HFFc6 (cell line): ENCODE data around the gene PACS2. TPM values are rescaled to one million over a fixed set of nuclear protein-coding genes. Genes with fewer than 3 reads are reported as not detected.
A peak's percentile ranks its signal among the peaks of the same experiment; 100 is the strongest.
"Not testable (repeated sequence)": the region's sequence is repeated elsewhere in the genome, so short reads cannot be mapped to it uniquely, and the experiment has no call there.

Experiments
- DNase-seq: peaks from one replicate; pipeline ENCODE4 v3.0.0-alpha.2; 2018
- H3K27ac Mint-ChIP-seq: 2 replicates; pipeline ENCODE4 v1.8.0; 2020; ENCODE audit warnings: mild to moderate bottlenecking, mixed read lengths
- H3K27me3 Mint-ChIP-seq: 2 replicates; pipeline ENCODE4 v1.8.0; 2021; ENCODE audit warnings: mild to moderate bottlenecking, moderate library complexity, mixed read lengths; ENCODE audit not compliant: insufficient read depth
- H3K36me3 Mint-ChIP-seq: 2 replicates; pipeline ENCODE4 v1.8.0; 2021; ENCODE audit warnings: low read depth, mixed read lengths
- H3K4me1 Mint-ChIP-seq: 2 replicates; pipeline ENCODE4 v1.8.0; 2020; ENCODE audit warnings: low read depth, mixed read lengths
- H3K4me3 Mint-ChIP-seq: 2 replicates; pipeline ENCODE4 v1.8.0; 2020; ENCODE audit warnings: mild to moderate bottlenecking, moderate library complexity, mixed read lengths
- H3K9me3 Mint-ChIP-seq: 2 replicates; pipeline ENCODE4 v1.8.0; 2020; ENCODE audit warnings: mild to moderate bottlenecking, mixed read lengths
- CTCF ChIP-seq: fragments of 200-600 bp; sonication (generic); IDR thresholded peaks from 2 replicates; pipeline ENCODE4 v1.5.0; 2021; ENCODE audit warnings: antibody characterized with exemption, mild to moderate bottlenecking
- total RNA-seq, 6 experiments: library from RNA; stranded (reverse); fragmentation: NEBNext Ultra II Directional; extraction: Animal tissue kit (Norgen Biotek cat#: 25700); gene quantifications; 2 replicates in 1 of 6; 3 replicates in 5 of 6; pipeline ENCODE4 v1.2.3, GENCODE V29; 2021

The PACS2 gene
- total RNA-seq, 6 experiments from 2014 or later, result 33.5 to 38.5 (median 35.2) TPM

GRCh38 chr14:105358140-105358846 lies 43.7 kb downstream of the PACS2 start:
- no peak for TF ChIP-seq CTCF
- H3K27ac Mint-ChIP-seq, result no peak overlapping the region
- H3K9me3 Mint-ChIP-seq, result no peaks in the 10 kb centered on the region
- no peak for DNase-seq
- H3K4me1 Mint-ChIP-seq, result no peaks in the 10 kb centered on the region
- H3K4me3 Mint-ChIP-seq, result no peak overlapping the region
- H3K27me3 Mint-ChIP-seq, result no peaks in the 10 kb centered on the region
- H3K36me3 Mint-ChIP-seq, result peaks cover 6% of the 10 kb centered on the region; the same call in 1 of the 2 replicates

- H3K27ac Mint-ChIP-seq, result no peak overlapping the region
- peaks cover 6% of the 10 kb centered on the region; the same call in 1 of the 2 replicates for H3K36me3 Mint-ChIP-seq
- H3K4me1 Mint-ChIP-seq, result peaks cover 4% of the 10 kb centered on the region; the same call in 1 of the 2 replicates
Measured at GRCh38 chr14:105358943-105359342, 44.4 kb downstream of the PACS2 start.

GRCh38 chr14:105361412-105361811 lies 46.9 kb downstream of the PACS2 start:
- DNase-seq, H3K36me3 Mint-ChIP-seq, H3K9me3 Mint-ChIP-seq, H3K27ac Mint-ChIP-seq, H3K4me3 Mint-ChIP-seq, H3K27me3 Mint-ChIP-seq, H3K4me1 Mint-ChIP-seq: not testable (repeated sequence)

More at GRCh38 chr14:105358943-105359342, 44.4 kb downstream of the PACS2 start:
- no peak for DNase-seq
- Mint-ChIP-seq H3K9me3 (no peaks in the 10 kb centered on the region), H3K27me3 (no peaks in the 10 kb centered on the region; the same call in 1 of the 2 replicates), H3K4me3 (no peak overlapping the region)
- TF ChIP-seq CTCF, result no peak

- Mint-ChIP-seq H3K4me1 (peaks cover 6% of the 10 kb centered on the region; the same call in 1 of the 2 replicates), H3K27ac (no peak overlapping the region)
Measured at GRCh38 chr14:105363847-105364708, 49.5 kb downstream of the PACS2 start.

GRCh38 chr14:105365101-105365500 lies 50.6 kb downstream of the PACS2 start:
- Mint-ChIP-seq H3K4me1 (peaks cover 6% of the 10 kb centered on the region; the same call in 1 of the 2 replicates), H3K36me3 (peaks cover 6% of the 10 kb centered on the region; the same call in 1 of the 2 replicates), H3K27me3 (no peaks in the 10 kb centered on the region; the same call in 1 of the 2 replicates), H3K27ac (no peak overlapping the region), H3K9me3 (no peaks in the 10 kb centered on the region), H3K4me3 (no peak overlapping the region)
- no peak for DNase-seq
- no peak for TF ChIP-seq CTCF

More at GRCh38 chr14:105363847-105364708, 49.5 kb downstream of the PACS2 start:
- no peak for TF ChIP-seq CTCF
- H3K4me3 Mint-ChIP-seq, result peak overlapping the region; percentile 75
- peaks cover 6% of the 10 kb centered on the region; the same call in 1 of the 2 replicates for H3K36me3 Mint-ChIP-seq
- H3K27me3 Mint-ChIP-seq, result no peaks in the 10 kb centered on the region; the same call in 1 of the 2 replicates
- no peaks in the 10 kb centered on the region for H3K9me3 Mint-ChIP-seq
- peak; percentile 69 for DNase-seq
